ENCODE results near the gene DENND1A.

GRCh38 chr9:123722378-123722777, 207.5 kb downstream of the DENND1A start:
- TF ChIP-seq, protein P1, sequence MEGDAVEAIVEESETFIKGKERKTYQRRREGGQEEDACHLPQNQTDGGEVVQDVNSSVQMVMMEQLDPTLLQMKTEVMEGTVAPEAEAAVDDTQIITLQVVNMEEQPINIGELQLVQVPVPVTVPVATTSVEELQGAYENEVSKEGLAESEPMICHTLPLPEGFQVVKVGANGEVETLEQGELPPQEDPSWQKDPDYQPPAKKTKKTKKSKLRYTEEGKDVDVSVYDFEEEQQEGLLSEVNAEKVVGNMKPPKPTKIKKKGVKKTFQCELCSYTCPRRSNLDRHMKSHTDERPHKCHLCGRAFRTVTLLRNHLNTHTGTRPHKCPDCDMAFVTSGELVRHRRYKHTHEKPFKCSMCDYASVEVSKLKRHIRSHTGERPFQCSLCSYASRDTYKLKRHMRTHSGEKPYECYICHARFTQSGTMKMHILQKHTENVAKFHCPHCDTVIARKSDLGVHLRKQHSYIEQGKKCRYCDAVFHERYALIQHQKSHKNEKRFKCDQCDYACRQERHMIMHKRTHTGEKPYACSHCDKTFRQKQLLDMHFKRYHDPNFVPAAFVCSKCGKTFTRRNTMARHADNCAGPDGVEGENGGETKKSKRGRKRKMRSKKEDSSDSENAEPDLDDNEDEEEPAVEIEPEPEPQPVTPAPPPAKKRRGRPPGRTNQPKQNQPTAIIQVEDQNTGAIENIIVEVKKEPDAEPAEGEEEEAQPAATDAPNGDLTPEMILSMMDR (IDR thresholded peaks at IDR 0.05): no peak
- no peak for TF ChIP-seq EP300 (IDR thresholded peaks at IDR 0.05)
- TF ChIP-seq POLR2A (IDR thresholded peaks at IDR 0.05; ENCODE audit: low read depth): no peak
